Choroid plexus epithelial cell (primary cell): ENCODE measurements around the gene FSD2.
A peak's percentile ranks its signal among the peaks of the same experiment; 100 is the strongest.
"Not testable (repeated sequence)": the region's sequence is repeated elsewhere in the genome, so short reads cannot be mapped to it uniquely, and the experiment has no call there.

Experiments
- DNase-seq: peaks from one replicate; pipeline ENCODE4 v3.0.0-alpha.2; 2010; ENCODE audit warnings: low read depth
- H3K4me3 ChIP-seq: 2 replicates; pipeline ENCODE4 v1.5.1; 2011; ENCODE audit warnings: low read depth, mild to moderate bottlenecking, control low read depth, low read length, moderate library complexity
- TF ChIP-seq, protein P1 (sequence below): conservative IDR thresholded peaks from 2 replicates; pipeline ENCODE4 v1.5.1; 2011; ENCODE audit warnings: low read depth, mild to moderate bottlenecking, control low read depth, inconsistent platforms, low read length, moderate library complexity

FSD2 gene

DNA sequence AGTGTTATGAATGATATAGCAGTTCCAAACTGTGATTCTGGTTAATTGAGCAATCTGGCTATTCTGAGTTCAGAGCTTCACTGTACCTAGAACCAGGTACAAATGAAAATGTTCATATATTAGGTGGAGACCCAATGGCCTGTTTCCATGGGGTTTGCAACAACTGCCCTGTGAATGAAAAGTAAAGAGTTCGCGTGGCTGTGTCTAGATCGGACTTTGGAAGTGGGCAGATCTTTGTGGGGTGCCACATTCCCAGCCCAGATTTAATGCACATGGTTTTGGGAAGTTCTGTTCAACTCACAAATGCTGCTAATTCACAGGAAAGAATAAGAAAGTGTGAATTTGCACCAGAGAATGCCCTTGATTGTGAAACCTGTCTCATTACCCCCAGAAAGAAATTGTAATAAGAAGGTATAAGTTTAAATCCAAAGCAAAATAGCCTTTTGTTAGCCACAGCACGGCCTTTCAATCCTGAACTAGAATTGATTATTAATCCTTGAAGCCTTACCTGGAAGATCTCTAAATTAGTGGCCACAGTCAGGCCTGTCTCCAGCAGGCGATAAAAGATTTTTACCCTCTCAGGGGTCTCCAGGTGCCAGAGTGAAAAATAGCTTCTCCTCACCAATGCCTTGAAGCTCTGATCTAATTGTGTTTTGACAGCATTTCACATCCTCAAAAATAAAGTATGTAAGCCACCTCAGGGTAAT is 26.2 kb upstream of the FSD2 start:
- DNase-seq: no peak
- no peak overlapping the region for H3K4me3 ChIP-seq
- TF ChIP-seq, protein P1, sequence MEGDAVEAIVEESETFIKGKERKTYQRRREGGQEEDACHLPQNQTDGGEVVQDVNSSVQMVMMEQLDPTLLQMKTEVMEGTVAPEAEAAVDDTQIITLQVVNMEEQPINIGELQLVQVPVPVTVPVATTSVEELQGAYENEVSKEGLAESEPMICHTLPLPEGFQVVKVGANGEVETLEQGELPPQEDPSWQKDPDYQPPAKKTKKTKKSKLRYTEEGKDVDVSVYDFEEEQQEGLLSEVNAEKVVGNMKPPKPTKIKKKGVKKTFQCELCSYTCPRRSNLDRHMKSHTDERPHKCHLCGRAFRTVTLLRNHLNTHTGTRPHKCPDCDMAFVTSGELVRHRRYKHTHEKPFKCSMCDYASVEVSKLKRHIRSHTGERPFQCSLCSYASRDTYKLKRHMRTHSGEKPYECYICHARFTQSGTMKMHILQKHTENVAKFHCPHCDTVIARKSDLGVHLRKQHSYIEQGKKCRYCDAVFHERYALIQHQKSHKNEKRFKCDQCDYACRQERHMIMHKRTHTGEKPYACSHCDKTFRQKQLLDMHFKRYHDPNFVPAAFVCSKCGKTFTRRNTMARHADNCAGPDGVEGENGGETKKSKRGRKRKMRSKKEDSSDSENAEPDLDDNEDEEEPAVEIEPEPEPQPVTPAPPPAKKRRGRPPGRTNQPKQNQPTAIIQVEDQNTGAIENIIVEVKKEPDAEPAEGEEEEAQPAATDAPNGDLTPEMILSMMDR: no peak

DNA sequence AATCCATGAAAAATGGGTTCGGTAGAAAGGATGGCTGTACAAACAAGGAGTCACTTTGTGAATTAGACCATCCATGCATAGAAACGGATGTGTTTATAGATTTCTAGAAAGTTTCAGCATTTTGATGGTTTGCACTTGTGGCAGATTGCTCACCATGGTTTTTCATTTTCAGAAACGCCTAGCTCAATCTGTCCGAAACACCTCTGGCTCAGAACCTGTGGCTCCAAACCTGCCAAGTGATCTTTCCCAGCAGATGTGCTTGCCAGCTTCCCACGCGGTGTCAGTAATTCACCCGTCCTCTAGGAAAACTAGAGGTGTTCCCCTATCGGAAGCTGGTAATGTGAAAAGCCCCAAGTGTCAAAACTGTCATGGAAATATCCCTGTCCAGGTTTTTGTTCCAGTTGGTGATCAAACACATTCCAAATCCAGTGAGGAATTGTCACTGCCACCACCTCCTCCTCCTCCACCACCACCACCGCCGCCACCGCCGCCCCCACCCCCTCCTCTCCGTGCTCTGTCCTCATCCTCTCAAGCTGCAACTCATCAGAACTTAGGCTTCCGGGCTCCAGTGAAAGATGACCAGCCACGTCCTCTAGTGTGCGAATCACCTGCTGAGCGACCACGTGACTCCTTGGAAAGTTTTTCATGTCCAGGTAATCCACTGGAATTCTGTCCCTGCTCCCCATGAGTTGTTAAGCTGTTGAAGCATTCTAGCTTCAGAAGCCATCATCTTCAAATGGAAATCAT is 24.7 kb upstream of the FSD2 start:
- TF ChIP-seq, protein P1: no peak
- DNase-seq: no peak
- H3K4me3 ChIP-seq: no peak overlapping the region

DNA sequence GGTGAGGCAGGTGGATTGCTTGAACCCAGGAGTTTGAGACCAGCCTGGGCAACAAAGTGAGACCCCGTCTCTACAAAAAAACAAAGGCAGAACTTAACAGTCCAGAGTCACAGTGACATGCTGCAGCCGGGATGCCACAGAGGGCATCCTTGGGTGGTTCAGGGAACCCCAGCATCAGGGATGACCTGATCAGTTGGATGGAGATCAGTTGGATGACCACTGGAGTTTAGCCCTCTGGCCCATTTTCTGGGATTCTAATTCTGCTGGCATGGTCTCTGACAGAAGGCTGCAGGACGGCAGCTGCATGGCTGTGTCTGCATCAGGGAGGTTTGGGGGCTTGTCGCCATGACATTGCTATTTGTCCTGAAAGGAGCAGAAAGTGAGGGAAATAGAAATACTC is 23.4 kb upstream of the FSD2 start:
- no peak for DNase-seq
- TF ChIP-seq, protein P1: no peak
- H3K4me3 ChIP-seq: no peak overlapping the region

DNA sequence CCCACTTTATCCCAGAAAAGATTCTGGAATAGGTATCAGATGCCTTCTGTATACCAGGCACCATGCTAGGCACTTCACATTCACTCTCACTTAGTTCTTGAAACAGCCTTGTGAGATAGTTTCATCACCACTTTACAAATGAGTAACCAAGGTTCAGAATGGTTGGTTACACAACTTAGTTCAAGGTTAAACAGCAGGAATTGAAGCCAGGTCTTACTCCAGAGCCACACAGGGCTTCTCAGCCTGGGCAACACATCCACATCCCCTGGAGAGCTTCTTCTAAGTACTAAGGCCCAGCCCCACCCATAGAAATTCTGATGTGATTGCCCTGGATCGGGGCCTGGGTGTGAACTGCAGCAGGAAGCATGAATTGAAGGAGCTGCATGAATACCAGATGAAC is 22.2 kb upstream of the FSD2 start:
- peak; percentile 70 for DNase-seq
- TF ChIP-seq, protein P1: no peak
- no peak overlapping the region for H3K4me3 ChIP-seq

DNA sequence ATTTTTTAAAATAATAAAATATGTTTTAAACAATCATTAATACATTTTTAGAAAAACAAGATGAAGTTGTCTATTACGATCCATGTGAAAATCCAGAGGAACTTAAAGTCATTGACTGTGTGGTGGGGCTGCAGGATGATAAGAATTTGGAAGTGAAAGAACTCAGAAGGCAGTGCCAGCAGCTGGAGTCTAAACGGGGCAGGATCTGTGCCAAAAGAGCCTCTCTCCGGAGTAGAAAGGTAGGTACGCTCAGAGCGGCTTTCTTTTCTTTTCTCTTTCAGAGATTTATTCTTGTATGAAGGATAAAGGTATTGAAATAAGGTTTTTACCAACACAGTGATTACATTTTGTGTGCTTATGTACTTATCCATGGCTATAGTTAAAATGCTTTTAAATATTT is 17.2 kb upstream of the FSD2 start:
- no peak overlapping the region for H3K4me3 ChIP-seq
- TF ChIP-seq, protein P1: no peak
- no peak for DNase-seq

DNA sequence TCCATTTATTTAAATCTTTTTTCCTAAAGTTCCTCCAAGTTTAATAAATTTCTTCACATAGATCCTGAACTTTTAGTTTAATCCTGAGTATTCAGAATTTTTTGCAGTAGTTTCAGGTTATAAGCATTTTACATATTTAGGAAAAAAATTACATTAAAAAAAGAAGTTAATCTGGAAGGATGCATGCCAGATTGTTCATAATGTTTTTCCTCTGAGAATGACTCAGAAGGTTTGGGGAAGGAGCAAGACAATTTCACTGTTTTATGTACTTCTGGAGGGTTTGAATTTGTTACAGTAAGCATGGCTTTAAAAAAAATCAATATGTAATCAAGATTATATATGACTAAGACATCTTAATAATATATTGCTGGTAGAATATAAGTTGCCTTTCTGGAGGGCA is 16.0 kb upstream of the FSD2 start:
- not testable (repeated sequence) for DNase-seq, H3K4me3 ChIP-seq

DNA sequence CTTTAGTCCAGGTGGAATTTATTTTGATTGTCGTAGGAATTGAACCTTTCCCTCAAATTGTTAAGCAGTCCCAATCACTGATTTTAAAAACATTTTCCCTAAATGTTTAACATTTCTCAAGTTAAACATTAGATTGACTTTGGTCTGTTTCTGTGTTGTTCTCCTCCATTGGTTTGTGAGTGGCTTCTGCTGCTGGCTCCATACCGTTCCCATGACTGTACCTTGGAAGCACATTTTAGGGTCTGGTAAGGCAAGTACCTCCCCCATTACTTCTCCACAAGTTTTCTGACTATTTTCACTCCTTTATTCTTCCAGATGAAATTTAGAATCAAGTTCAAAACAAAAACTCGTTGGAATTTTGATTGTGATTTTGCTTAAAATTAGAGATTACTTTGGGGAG is 15.5 kb upstream of the FSD2 start:
- peak; percentile 18 for DNase-seq
- H3K4me3 ChIP-seq: not testable (repeated sequence)

DNA sequence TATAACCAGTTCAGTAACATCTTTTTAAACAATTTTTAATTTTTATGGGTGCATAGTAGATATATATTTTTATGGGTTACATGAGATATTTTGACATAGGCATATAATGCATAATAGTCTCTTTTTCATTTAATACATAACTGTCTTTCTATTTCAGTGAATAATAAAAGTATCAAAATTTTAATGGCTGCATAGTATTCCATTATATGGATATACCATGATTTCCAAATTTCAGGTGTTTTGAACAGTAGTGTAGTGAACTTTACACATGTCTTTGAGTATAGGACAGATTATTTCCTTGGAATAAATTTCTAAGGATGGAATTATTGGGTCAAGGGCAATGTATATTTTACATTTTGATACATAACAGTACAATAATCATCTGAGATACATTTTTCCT is 14.3 kb upstream of the FSD2 start:
- no peak overlapping the region for H3K4me3 ChIP-seq
- DNase-seq: no peak
- TF ChIP-seq, protein P1: no peak
